H1 (cell line): ENCODE data around the gene MIP.

Experiments used
- CHD1 ChIP-seq: IDR thresholded peaks from 2 replicates; pipeline ENCODE4 v1.6.1; 2012; ENCODE audit warnings: low read depth, low read length, improper control_type of control experiment
- CTCF ChIP-seq, 3 experiments: IDR thresholded peaks; 1 replicate in 2 of 3; 2 replicates in 1 of 3; pipeline versions ENCODE4 v1.5.1 to v1.6.1; 2011; ENCODE audit warnings: low read length in 3 of 3, mild to moderate bottlenecking in 3 of 3, inconsistent platforms in 2 of 3, low read depth in 1 of 3, moderate library complexity in 1 of 3; ENCODE audit not compliant: insufficient read depth in 1 of 3; ENCODE audit errors: control extremely low read depth in 1 of 3
- EZH2 ChIP-seq: fragments of 200-600 bp; sonication (generic); IDR thresholded peaks from 2 replicates; pipeline ENCODE4 v1.7.1; 2012; ENCODE audit warnings: low read depth, mild to moderate bottlenecking, moderate library complexity, low read length, inconsistent platforms; ENCODE audit not compliant: severe bottlenecking
- GABPA ChIP-seq: IDR thresholded peaks from 2 replicates; pipeline ENCODE4 v1.6.1; 2011; ENCODE audit warnings: mild to moderate bottlenecking, low read length, moderate library complexity, borderline replicate concordance; ENCODE audit not compliant: insufficient read depth
- KDM1A ChIP-seq: fragments of 200-600, 300-600 bp; sonication (generic); IDR thresholded peaks from 2 replicates; pipeline ENCODE4 v1.7.1; 2016; ENCODE audit warnings: mild to moderate bottlenecking, low read length, borderline replicate concordance
- POLR2A ChIP-seq, 2 experiments: IDR thresholded peaks; 1 replicate in 1 of 2; 2 replicates in 1 of 2; pipeline ENCODE4 v1.6.1; 2011; ENCODE audit warnings: low read depth in 2 of 2, low read length in 2 of 2, mild to moderate bottlenecking in 2 of 2; ENCODE audit errors: control extremely low read depth in 1 of 2
- POLR2AphosphoS5 ChIP-seq: IDR thresholded peaks from 2 replicates; pipeline ENCODE4 v1.6.1; 2011; ENCODE audit warnings: low read depth, low read length
- RFX5 ChIP-seq: IDR thresholded peaks from 2 replicates; pipeline ENCODE4 v1.6.1; 2011; ENCODE audit warnings: low read depth, low read length, improper control_type of control experiment, borderline replicate concordance
- SP2 ChIP-seq: IDR thresholded peaks from 2 replicates; pipeline ENCODE4 v1.6.1; 2012; ENCODE audit warnings: mild to moderate bottlenecking, low read length, inconsistent platforms
- TBP ChIP-seq: IDR thresholded peaks from 2 replicates; pipeline ENCODE4 v1.6.1; 2011; ENCODE audit warnings: low read depth, low read length, improper control_type of control experiment
- TEAD4 ChIP-seq: IDR thresholded peaks from 2 replicates; pipeline ENCODE4 v1.6.1; 2012; ENCODE audit warnings: low read depth, low read length, inconsistent platforms, mixed read lengths

GRCh38 chr12:56425940-56426438 is 28.5 kb downstream of the MIP start:
- TF ChIP-seq GABPA (no peak), SP2 (no peak), TEAD4 (no peak), CHD1 (no peak), KDM1A (no peak), POLR2A (IDR thresholded peaks at IDR 0.05; ENCODE audit: control extremely low read depth in 1 of 2, low read depth in 2 of 2, low read length in 2 of 2) (no peak), CTCF (IDR thresholded peaks at IDR 0.05; ENCODE audit: control extremely low read depth in 1 of 3, insufficient read depth in 1 of 3, low read depth in 1 of 3, low read length in 3 of 3) (no peak), EZH2 (no peak), RFX5 (no peak), TBP (no peak), POLR2AphosphoS5 (no peak)
